H9 (cell line): ENCODE results near the gene RCAN2. TPM values are rescaled to one million over a fixed set of nuclear protein-coding genes. Genes with fewer than 3 reads are reported as not detected.

ENCODE experiments used
- DNase-seq: peaks from one replicate; pipeline ENCODE4 v3.0.0-alpha.2; 2017
- H2AFZ ChIP-seq: one replicate; pipeline ENCODE4 v1.6.1; 2013; ENCODE audit warnings: mild to moderate bottlenecking, low read length, control low read depth, moderate library complexity
- H2AK5ac ChIP-seq: 2 replicates; pipeline ENCODE4 v1.6.1; 2013; ENCODE audit warnings: low read length, control low read depth, mixed read lengths; ENCODE audit not compliant: insufficient read length
- H2BK120ac ChIP-seq: one replicate; pipeline ENCODE4 v1.6.1; 2013; ENCODE audit warnings: low read depth, mild to moderate bottlenecking, low read length, control low read depth, inconsistent platforms; ENCODE audit not compliant: poor library complexity, severe bottlenecking
- H2BK12ac ChIP-seq: 2 replicates; pipeline ENCODE4 v1.6.1; 2013; ENCODE audit warnings: low read length, control low read depth, mixed read lengths, low read depth; ENCODE audit not compliant: insufficient read length
- H2BK15ac ChIP-seq: 2 replicates; pipeline ENCODE4 v1.6.1; 2013; ENCODE audit warnings: low read depth, low read length, control low read depth
- H2BK20ac ChIP-seq: one replicate; pipeline ENCODE4 v1.6.1; 2013; ENCODE audit warnings: low read depth, mild to moderate bottlenecking, low read length, control low read depth, inconsistent platforms; ENCODE audit not compliant: poor library complexity, severe bottlenecking
- H2BK5ac ChIP-seq: 2 replicates; pipeline ENCODE4 v1.6.1; 2013; ENCODE audit warnings: low read length, control low read depth, mixed read lengths; ENCODE audit not compliant: insufficient read length
- H3K14ac ChIP-seq: 2 replicates; pipeline ENCODE4 v1.6.1; 2013; ENCODE audit warnings: low read length, control low read depth; ENCODE audit not compliant: insufficient read depth
- H3K18ac ChIP-seq: 2 replicates; pipeline ENCODE4 v1.6.1; 2013; ENCODE audit warnings: low read depth, mild to moderate bottlenecking, mixed read lengths, low read length, control low read depth; ENCODE audit not compliant: insufficient read length
- H3K23ac ChIP-seq: 2 replicates; pipeline ENCODE4 v1.6.1; 2013; ENCODE audit warnings: low read length, control low read depth, mixed read lengths, low read depth; ENCODE audit not compliant: insufficient read length
- H3K23me2 ChIP-seq: 2 replicates; pipeline ENCODE4 v1.6.1; 2013; ENCODE audit warnings: low read depth, mild to moderate bottlenecking, mixed read lengths, low read length, control low read depth; ENCODE audit not compliant: insufficient read length, poor library complexity, severe bottlenecking
- H3K27ac ChIP-seq: 2 replicates; pipeline ENCODE4 v1.5.1; 2013; ENCODE audit warnings: low read length, control low read depth, mixed read lengths, low read depth; ENCODE audit not compliant: insufficient read length
- H3K27me3 ChIP-seq: 2 replicates; pipeline ENCODE4 v1.6.1; 2013; ENCODE audit warnings: low read length, control low read depth, inconsistent platforms; ENCODE audit not compliant: insufficient read depth
- H3K4ac ChIP-seq: 2 replicates; pipeline ENCODE4 v1.6.1; 2013; ENCODE audit warnings: low read depth, mild to moderate bottlenecking, control low read depth, inconsistent platforms, low read length, moderate library complexity
- H3K4me1 ChIP-seq: 2 replicates; pipeline ENCODE4 v1.6.1; 2013; ENCODE audit warnings: low read length, control low read depth, inconsistent platforms; ENCODE audit not compliant: insufficient read depth
- H3K4me2 ChIP-seq: 2 replicates; pipeline ENCODE4 v1.6.1; 2013; ENCODE audit warnings: low read length, control low read depth, mixed read lengths; ENCODE audit not compliant: insufficient read length, insufficient read depth
- H3K56ac ChIP-seq: 2 replicates; pipeline ENCODE4 v1.6.1; 2013; ENCODE audit warnings: low read depth, mild to moderate bottlenecking, mixed read lengths, low read length, control low read depth; ENCODE audit not compliant: insufficient read length
- H3K79me1 ChIP-seq: 2 replicates; pipeline ENCODE4 v1.6.1; 2013; ENCODE audit warnings: low read depth, mild to moderate bottlenecking, moderate library complexity, low read length, control low read depth, inconsistent platforms; ENCODE audit not compliant: insufficient read depth, poor library complexity, severe bottlenecking
- H3K79me2 ChIP-seq: 2 replicates; pipeline ENCODE4 v1.6.1; 2013; ENCODE audit warnings: low read length, control low read depth, inconsistent platforms; ENCODE audit not compliant: insufficient read depth
- H3K9ac ChIP-seq: 2 replicates; pipeline ENCODE4 v1.6.1; 2013; ENCODE audit warnings: low read length, control low read depth, mixed read lengths; ENCODE audit not compliant: insufficient read length; ENCODE audit errors: extremely low read depth
- H3K9me3 ChIP-seq: one replicate; pipeline ENCODE4 v1.6.1; 2013; ENCODE audit warnings: low read depth, low read length, inconsistent platforms; ENCODE audit not compliant: control insufficient read depth
- H3T11ph ChIP-seq: one replicate; pipeline ENCODE4 v1.6.1; 2013; ENCODE audit warnings: mild to moderate bottlenecking, low read length, control low read depth, inconsistent platforms
- H4K20me1 ChIP-seq: one replicate; pipeline ENCODE4 v1.6.1; 2013; ENCODE audit not compliant: control insufficient read depth, insufficient read length, insufficient read depth
- H4K5ac ChIP-seq: 2 replicates; pipeline ENCODE4 v1.6.1; 2013; ENCODE audit warnings: low read depth, mild to moderate bottlenecking, mixed read lengths, low read length, control low read depth; ENCODE audit not compliant: insufficient read length
- H4K8ac ChIP-seq: replicated peaks from 2 replicates; pipeline ENCODE4 v1.6.1; 2013; ENCODE audit warnings: low read length, control low read depth, mixed read lengths, low read depth; ENCODE audit not compliant: insufficient read length
- H4K91ac ChIP-seq: 2 replicates; pipeline ENCODE4 v1.6.1; 2013; ENCODE audit warnings: low read depth, mild to moderate bottlenecking, moderate library complexity, mixed read lengths, low read length, control low read depth; ENCODE audit not compliant: insufficient read length
- H3K27ac Mint-ChIP-seq, 3 experiments: 2 replicates in 2 of 3; 3 replicates in 1 of 3; pipeline ENCODE4 v1.8.0; 2020 to 2021; ENCODE audit warnings: mixed read lengths in 3 of 3, mild to moderate bottlenecking in 1 of 3, moderate library complexity in 1 of 3
- H3K27me3 Mint-ChIP-seq: 2 replicates; pipeline ENCODE4 v1.8.0; 2021; ENCODE audit warnings: low read depth, mild to moderate bottlenecking, moderate library complexity, mixed read lengths
- H3K36me3 Mint-ChIP-seq, 3 experiments: 2 replicates in 2 of 3; 3 replicates in 1 of 3; pipeline ENCODE4 v1.8.0; 2020 to 2021; ENCODE audit warnings: low read depth in 3 of 3, mixed read lengths in 3 of 3; ENCODE audit not compliant: insufficient read depth in 1 of 3
- H3K4me1 Mint-ChIP-seq, 2 experiments: 2 replicates each; pipeline ENCODE4 v1.8.0; 2020; ENCODE audit warnings: mixed read lengths in 2 of 2
- H3K4me3 Mint-ChIP-seq, 2 experiments: 2 replicates in 1 of 2; 3 replicates in 1 of 2; pipeline ENCODE4 v1.8.0; 2020 to 2021; ENCODE audit warnings: mild to moderate bottlenecking in 2 of 2, mixed read lengths in 2 of 2, moderate library complexity in 1 of 2
- H3K9me3 Mint-ChIP-seq, 2 experiments: 2 replicates in 1 of 2; 3 replicates in 1 of 2; pipeline ENCODE4 v1.8.0; 2020; ENCODE audit warnings: mild to moderate bottlenecking in 2 of 2, mixed read lengths in 2 of 2, moderate library complexity in 1 of 2
- CTCF ChIP-seq: fragments of 200-600 bp; sonication (generic); conservative IDR thresholded peaks from 3 replicates; pipeline ENCODE4 v1.8.0; 2021; ENCODE audit warnings: antibody characterized with exemption, mild to moderate bottlenecking
- WGBS: extraction: QIAGEN DNeasy Blood & Tissue Kit; methylation state at CpG from one replicate; pipeline ENCODE4 v1.1.7; 2013; ENCODE audit warnings: missing lambda C conversion rate, low lambda C conversion rate, mixed read lengths; ENCODE audit not compliant: insufficient read length; ENCODE audit errors: extremely low coverage; 5-methylcytosine and 5-hydroxymethylcytosine counted together
- total RNA-seq: library from RNA; stranded (reverse); gene quantifications from 2 replicates; pipeline ENCODE4 v1.2.1, GENCODE V29; 2021

RCAN2 gene
- total RNA-seq, 1 experiment from 2014 or later = 3.0 TPM

GRCh38 chr6:46509063-46509462, 17.8 kb upstream of the RCAN2 start:
- no peak overlapping the region for H2BK120ac ChIP-seq
- no peak for TF ChIP-seq CTCF
- H3K79me2 ChIP-seq = no peaks in the 10 kb centered on the region

More at GRCh38 chr6:46509063-46509462, 17.8 kb upstream of the RCAN2 start:
- Histone ChIP-seq H3K4ac (no peak overlapping the region), H2BK12ac (no peak overlapping the region), H4K91ac (no peak overlapping the region), H3K79me1 (no peaks in the 10 kb centered on the region), H3K4me2 (no peak overlapping the region), H3K14ac (no peak overlapping the region), H4K20me1 (no peaks in the 10 kb centered on the region), H4K5ac (no peak overlapping the region), H3K27me3 (no peaks in the 10 kb centered on the region), H4K8ac (no peak overlapping the region), H2AK5ac (no peak overlapping the region), H2BK5ac (no peak overlapping the region), H3T11ph (no peak overlapping the region), H3K9me3 (no peaks in the 10 kb centered on the region), H2BK20ac (no peak overlapping the region), H2AFZ (no peak overlapping the region), H3K56ac (no peak overlapping the region), H3K23me2 (no peaks in the 10 kb centered on the region), H3K4me1 (no peaks in the 10 kb centered on the region), H3K18ac (no peak overlapping the region), H3K23ac (no peak overlapping the region), H3K27ac (no peak overlapping the region), H3K9ac (no peak overlapping the region), H2BK15ac (no peak overlapping the region)
- no peaks in the 10 kb centered on the region for H3K4me1 Mint-ChIP-seq
- H3K27ac Mint-ChIP-seq = no peak overlapping the region
- 0 out of 2 replicates have a peak, but pooled peaks cover 2% of the 10 kb centered on the region for H3K27me3 Mint-ChIP-seq
- H3K36me3 Mint-ChIP-seq = no peaks in the 10 kb centered on the region
- DNase-seq = no peak
- WGBS = no CpG with 5 or more reads among the region's 4 CpGs
- no peaks in the 10 kb centered on the region for H3K9me3 Mint-ChIP-seq
- no peak overlapping the region for H3K4me3 Mint-ChIP-seq
